Colonic mucosa (tissue), 4 donors: Measurements from ENCODE around the gene SLC38A3. TPM values are rescaled to one million over a fixed set of nuclear protein-coding genes. Genes with fewer than 3 reads are reported as not detected.

Experiments used
- DNase-seq: peaks from one replicate; pipeline ENCODE4 v3.0.0-alpha.2; 2020
- H3K27ac ChIP-seq: fragments of 200-600 bp; one replicate; pipeline ENCODE4 v1.8.0; 2021
- H3K27me3 ChIP-seq: fragments of 200-600 bp; one replicate; pipeline ENCODE4 v1.8.0; 2021
- H3K36me3 ChIP-seq: fragments of 200-600 bp; one replicate; pipeline ENCODE4 v1.8.0; 2021
- H3K4me1 ChIP-seq: fragments of 200-600 bp; one replicate; pipeline ENCODE4 v1.8.0; 2021; ENCODE audit warnings: mild to moderate bottlenecking
- H3K4me3 ChIP-seq: fragments of 200-600 bp; one replicate; pipeline ENCODE4 v1.8.0; 2021
- H3K9ac ChIP-seq, 2 donors: one replicate each; pipeline ENCODE4 v1.7.0; 2013; ENCODE audit warnings: control low read depth in 2 of 2, low read depth in 2 of 2, low read length in 2 of 2
- H3K9me3 ChIP-seq: fragments of 200-600 bp; one replicate; pipeline ENCODE4 v1.8.0; 2021
- intact Hi-C: fragments of 100-400 bp; cut with DNase I; formaldehyde crosslinking; loops from one replicate; pipeline ENCODE4 v1.14.1; 2022
- total RNA-seq, 2 donors: library from RNA; stranded (reverse); fragmentation: NEBNext Ultra II Directional in 1 of 2; extraction: Animal tissue kit (Norgen Biotek cat#: 25700) in 1 of 2; gene quantifications; one replicate each; pipeline ENCODE4 v1.2.1, GENCODE V29; 2021
- TF ChIP-seq, protein P1 (sequence below): fragments of 200-600 bp; IDR thresholded peaks from one replicate; pipeline ENCODE4 v1.8.0; 2022; ENCODE audit warnings: antibody characterized with exemption, mild to moderate bottlenecking
- donor health status: healthy.
- donor health status: DM: no; HTN: no; CAD: no.
- donor health status: DM: no; HTN: no; CAD: no.

The SLC38A3 gene
- total RNA-seq, 2 donors from 2014 or later = 0.24 to 0.40 TPM

DNA sequence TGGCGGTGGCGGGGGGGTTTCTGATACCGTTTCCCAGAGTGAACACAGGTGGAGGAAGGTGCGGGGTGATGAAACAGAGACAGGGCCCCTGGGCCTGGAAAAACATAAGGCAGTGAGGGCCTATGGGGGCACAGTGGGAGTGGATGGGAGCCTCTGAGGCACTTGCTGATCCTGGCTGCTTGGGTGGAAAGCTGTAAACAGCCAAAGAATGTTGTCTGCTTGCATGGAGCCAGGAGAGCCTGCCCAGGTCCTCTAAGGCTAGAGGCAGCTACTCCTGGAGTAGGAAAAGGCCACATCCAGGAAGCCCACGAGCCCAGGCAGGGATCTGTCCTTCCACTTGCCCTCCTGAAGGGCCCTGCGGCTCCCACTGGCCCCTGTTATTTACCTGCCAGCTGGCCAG is 60.9 kb downstream of the SLC38A3 start:
- no peak for DNase-seq
- H3K36me3 ChIP-seq = no peaks in the 10 kb centered on the region
- H3K27ac ChIP-seq = peak overlapping the region; percentile 85
- H3K9me3 ChIP-seq = no peaks in the 10 kb centered on the region
- no peak overlapping the region for H3K4me3 ChIP-seq
- H3K4me1 ChIP-seq = peaks cover 11% of the 10 kb centered on the region
- no peaks in the 10 kb centered on the region for H3K27me3 ChIP-seq
- TF ChIP-seq, protein P1, sequence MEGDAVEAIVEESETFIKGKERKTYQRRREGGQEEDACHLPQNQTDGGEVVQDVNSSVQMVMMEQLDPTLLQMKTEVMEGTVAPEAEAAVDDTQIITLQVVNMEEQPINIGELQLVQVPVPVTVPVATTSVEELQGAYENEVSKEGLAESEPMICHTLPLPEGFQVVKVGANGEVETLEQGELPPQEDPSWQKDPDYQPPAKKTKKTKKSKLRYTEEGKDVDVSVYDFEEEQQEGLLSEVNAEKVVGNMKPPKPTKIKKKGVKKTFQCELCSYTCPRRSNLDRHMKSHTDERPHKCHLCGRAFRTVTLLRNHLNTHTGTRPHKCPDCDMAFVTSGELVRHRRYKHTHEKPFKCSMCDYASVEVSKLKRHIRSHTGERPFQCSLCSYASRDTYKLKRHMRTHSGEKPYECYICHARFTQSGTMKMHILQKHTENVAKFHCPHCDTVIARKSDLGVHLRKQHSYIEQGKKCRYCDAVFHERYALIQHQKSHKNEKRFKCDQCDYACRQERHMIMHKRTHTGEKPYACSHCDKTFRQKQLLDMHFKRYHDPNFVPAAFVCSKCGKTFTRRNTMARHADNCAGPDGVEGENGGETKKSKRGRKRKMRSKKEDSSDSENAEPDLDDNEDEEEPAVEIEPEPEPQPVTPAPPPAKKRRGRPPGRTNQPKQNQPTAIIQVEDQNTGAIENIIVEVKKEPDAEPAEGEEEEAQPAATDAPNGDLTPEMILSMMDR = no peak
- peak overlapping the region; percentile 37 to 91 for H3K9ac ChIP-seq
- intact Hi-C loops = no loop called here

DNA sequence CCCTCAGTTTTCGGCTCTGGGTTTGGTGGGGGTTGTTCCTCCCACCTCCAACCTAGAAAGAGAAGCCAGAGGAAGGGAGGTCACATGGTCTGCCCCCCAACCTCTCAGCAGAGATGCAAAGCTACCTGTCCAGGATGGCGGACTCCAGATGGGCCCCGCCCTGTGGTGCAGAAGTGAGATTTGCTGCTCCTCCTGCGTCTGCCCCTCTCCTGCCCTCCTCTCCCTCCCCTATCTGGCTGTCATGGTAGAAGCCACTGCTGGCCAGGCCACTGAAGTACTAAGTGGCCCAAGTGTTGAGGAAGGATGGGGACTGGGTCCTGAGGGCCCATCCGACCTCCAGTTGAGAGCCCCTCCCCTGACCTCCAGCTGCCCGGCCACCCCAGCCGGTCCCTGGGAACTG is 61.8 kb downstream of the SLC38A3 start:
- TF ChIP-seq, protein P1 = no peak
- no peak for DNase-seq
- H3K27ac ChIP-seq = peak overlapping the region; percentile 85
- peak overlapping the region; percentile 40 for H3K4me3 ChIP-seq
- H3K9me3 ChIP-seq = no peaks in the 10 kb centered on the region
- H3K27me3 ChIP-seq = no peaks in the 10 kb centered on the region
- H3K4me1 ChIP-seq = peaks cover 11% of the 10 kb centered on the region
- no peaks in the 10 kb centered on the region for H3K36me3 ChIP-seq
- H3K9ac ChIP-seq = peak overlapping the region; percentile 86 to 91
- intact Hi-C loops = no loop called here

DNA sequence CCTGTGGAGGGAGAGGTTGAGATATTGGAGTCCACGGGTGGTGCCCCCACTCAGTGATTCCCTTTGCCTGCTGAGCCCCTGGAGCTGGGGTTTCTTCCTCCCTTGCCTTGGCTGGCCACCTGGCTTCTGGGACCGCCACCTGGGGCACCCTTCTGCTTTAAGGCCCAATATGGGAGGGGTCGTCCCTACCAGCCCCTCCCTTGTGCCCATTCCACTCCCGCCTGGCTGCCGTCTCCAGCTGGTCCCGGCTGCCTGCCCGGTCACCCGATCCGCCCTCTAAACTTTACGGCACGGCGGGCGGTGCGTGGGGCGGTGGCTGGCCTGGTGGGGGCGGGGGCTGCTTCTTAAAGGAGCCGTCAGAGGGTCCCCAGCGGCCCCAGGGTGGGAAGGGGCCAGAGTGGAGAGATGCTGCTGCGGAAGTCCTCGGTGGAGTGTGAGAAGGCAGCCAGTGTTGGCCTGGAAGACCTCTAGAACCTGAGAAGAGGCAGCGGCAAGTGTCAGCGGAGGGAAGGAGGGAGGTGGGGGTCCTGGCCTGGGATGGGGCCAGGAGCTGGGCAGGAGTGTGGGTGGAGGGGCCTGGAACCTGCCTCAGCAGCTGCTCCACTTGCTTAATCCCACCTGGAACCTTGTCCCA is 62.3 kb downstream of the SLC38A3 start:
- intact Hi-C loops = no loop called here
- DNase-seq = peak; percentile 81
- Histone ChIP-seq H3K9ac (peak overlapping the region; percentile 86 to 91), H3K27me3 (no peaks in the 10 kb centered on the region), H3K27ac (peak overlapping the region; percentile 85), H3K4me1 (peaks cover 11% of the 10 kb centered on the region), H3K4me3 (peak overlapping the region; percentile 40), H3K36me3 (no peaks in the 10 kb centered on the region), H3K9me3 (no peaks in the 10 kb centered on the region)
- TF ChIP-seq, protein P1 = no peak

DNA sequence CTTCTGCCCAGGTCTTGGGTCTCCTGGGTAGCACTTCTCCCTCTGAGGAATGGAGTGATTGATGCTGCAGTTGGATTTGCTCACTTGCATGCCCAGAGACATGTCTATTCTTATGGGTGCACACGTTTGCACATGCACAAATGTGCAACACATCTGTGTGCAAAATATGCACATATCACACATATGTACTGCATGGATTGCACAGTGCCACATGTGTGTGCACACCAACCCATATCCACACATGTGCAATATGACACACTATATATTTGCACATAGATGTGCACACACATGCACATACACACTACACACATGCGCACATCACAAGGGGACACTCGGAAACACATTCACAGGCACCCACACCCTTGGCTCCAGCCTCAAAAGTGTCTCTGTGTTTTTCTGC is 63.2 kb downstream of the SLC38A3 start:
- H3K9ac ChIP-seq = peak overlapping the region; percentile 88 to 91
- H3K9me3 ChIP-seq = no peaks in the 10 kb centered on the region
- TF ChIP-seq, protein P1 = no peak
- peaks cover 19% of the 10 kb centered on the region for H3K4me1 ChIP-seq
- intact Hi-C loops = no loop called here
- H3K36me3 ChIP-seq = no peaks in the 10 kb centered on the region
- H3K4me3 ChIP-seq = peak overlapping the region; percentile 35
- peak overlapping the region; percentile 85 for H3K27ac ChIP-seq
- H3K27me3 ChIP-seq = no peaks in the 10 kb centered on the region
- DNase-seq = no peak

DNA sequence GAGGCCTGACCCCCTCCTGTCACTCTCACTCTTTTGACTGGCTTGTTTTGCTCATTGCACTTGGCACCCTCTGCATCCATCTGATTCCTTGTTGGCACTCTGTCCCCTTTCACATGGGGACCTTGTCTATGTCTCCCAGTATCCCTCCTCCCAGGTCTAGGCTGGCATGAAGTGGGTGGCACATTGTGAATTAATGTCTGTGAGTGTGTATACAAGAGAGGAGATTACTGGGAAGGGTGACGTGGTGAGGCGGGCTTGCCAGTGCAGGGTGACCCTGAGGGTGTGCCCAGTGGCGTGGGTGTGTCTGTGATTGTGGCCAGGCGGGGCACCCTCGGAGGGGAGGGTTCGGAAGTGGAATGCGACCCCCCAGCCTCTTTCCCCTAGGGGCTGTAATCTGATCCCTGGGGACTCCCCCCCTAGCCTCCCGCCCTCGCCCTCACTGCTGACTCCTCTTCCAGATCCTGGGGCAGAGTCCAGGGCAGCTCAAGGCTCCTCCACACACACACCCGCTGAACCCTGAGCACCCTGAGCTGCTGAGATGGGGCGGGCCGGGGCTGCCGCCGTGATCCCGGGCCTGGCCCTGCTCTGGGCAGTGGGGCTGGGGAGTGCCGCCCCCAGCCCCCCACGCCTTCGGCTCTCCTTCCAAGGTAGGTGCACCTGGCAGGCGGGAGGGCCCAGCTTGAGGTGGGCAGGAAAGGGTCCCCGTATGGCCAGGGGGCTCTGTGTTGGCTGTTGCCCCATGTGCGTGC is 63.8 kb downstream of the SLC38A3 start, which contains the start of gene SEMA3B:
Gene SEMA3B, plus strand, starts transcription at position 445 of the 749 bp plus-strand sequence. Its CDS starts 94 bp downstream, at position 539.
- peak; percentile 88 for DNase-seq
- H3K27me3 ChIP-seq = peaks cover 4% of the 10 kb centered on the region
- TF ChIP-seq, protein P1 = no peak
- peak within 1 kb of the TSS; percentile 85 for H3K27ac ChIP-seq
- intact Hi-C loops = no loop called here
- no peaks in the 10 kb centered on the region for H3K9me3 ChIP-seq
- peaks cover 25% of the 10 kb centered on the region for H3K4me1 ChIP-seq
- peak within 1 kb of the TSS; percentile 88 to 91 for H3K9ac ChIP-seq
- peak within 1 kb of the TSS; percentile 35 for H3K4me3 ChIP-seq
- H3K36me3 ChIP-seq = no peaks in the 10 kb centered on the region
